A549 (cell line): ENCODE results near the gene CCL25. TPM values are rescaled to one million over a fixed set of nuclear protein-coding genes. Genes with fewer than 3 reads are reported as not detected.

ENCODE experiments used
- ATAC-seq, 2 experiments: fragments of 200-7000 bp in 1 of 2; fragments of >200 bp in 1 of 2; cut with Nextera tagmentation in 1 of 2; cut with Tn5 transposase in 1 of 2; 3 replicates each; pipeline versions ENCODE4 v1.8.0 to v1.9.1; 2018 to 2020; ENCODE audit warnings: mild to moderate bottlenecking in 1 of 2, moderate library complexity in 1 of 2
- CTCF ChIA-PET: fragments of 300-600 bp; sonication (Branson Sonifier 250); formaldehyde crosslinking; extraction: SDS; loops from one replicate; lab custom pipeline; 2021; ENCODE audit warnings: antibody characterized with exemption, inconsistent platforms; lab: Yijun Ruan, JAX
- POLR2A ChIA-PET: fragments of 350-600 bp; formaldehyde crosslinking; extraction: SDS; loops from one replicate; lab custom pipeline; 2021; ENCODE audit warnings: antibody characterized with exemption, inconsistent platforms; lab: Yijun Ruan, JAX
- DNase-seq, 2 experiments: peaks; one replicate each; pipeline versions ENCODE4 v3.0.0 to v3.0.0-alpha.2; 2011 to 2016; ENCODE audit warnings: low read depth in 1 of 2, low spot score in 1 of 2
- FAIRE-seq: peaks from 2 replicates; lab custom pipeline; 2011; peaks lifted over from hg19 to GRCh38; lab: Jason Lieb, UNC
- H3K27ac ChIP-seq, 2 experiments: fragments of >200 bp; sonication (Bioruptor Twin); formaldehyde crosslinking; 3 replicates each; pipeline ENCODE4 v1.5.1; 2016 to 2017
- H3K4me1 ChIP-seq: fragments of >200 bp; sonication (Bioruptor Twin); formaldehyde crosslinking; 3 replicates; pipeline ENCODE4 v1.6.1; 2016
- H3K4me2 ChIP-seq: fragments of >200 bp; sonication (Bioruptor Twin); formaldehyde crosslinking; 3 replicates; pipeline ENCODE4 v1.6.1; 2016
- H3K4me3 ChIP-seq: fragments of >200 bp; sonication (Bioruptor Twin); formaldehyde crosslinking; 3 replicates; pipeline ENCODE4 v1.5.1; 2016
- H3K9me3 ChIP-seq: fragments of >200 bp; sonication (Bioruptor Twin); formaldehyde crosslinking; 3 replicates; pipeline ENCODE4 v1.6.1; 2016
- ATOH8 ChIP-seq: fragments of 250-450 bp; sonication (Bioruptor Pico); IDR thresholded peaks from 2 replicates; pipeline ENCODE4 v1.5.0; 2020; ENCODE audit warnings: low read depth, mild to moderate bottlenecking, moderate library complexity
- BHLHE40 ChIP-seq: IDR thresholded peaks from 2 replicates; pipeline ENCODE4 v1.6.1; 2012; ENCODE audit warnings: low read depth, low read length, inconsistent platforms
- CBX2 ChIP-seq: fragments of 200-600 bp; sonication (generic); IDR thresholded peaks from 2 replicates; pipeline ENCODE4 v1.6.1; 2016; ENCODE audit warnings: low read depth, mild to moderate bottlenecking, borderline replicate concordance
- FOSL2 ChIP-seq, 2 experiments: fragments of 450-650 bp in 1 of 2; fragments of >200 bp in 1 of 2; sonication (Bioruptor Twin) in 1 of 2; formaldehyde crosslinking; IDR thresholded peaks; 2 replicates each; pipeline versions ENCODE4 v1.5.0 to v1.6.1; 2016 to 2020; ENCODE audit warnings: mild to moderate bottlenecking in 1 of 2, moderate library complexity in 1 of 2
- HES2 ChIP-seq: fragments of >200 bp; sonication (Bioruptor Twin); formaldehyde crosslinking; IDR thresholded peaks from 2 replicates; pipeline ENCODE4 v1.6.1; 2016
- NR3C1 ChIP-seq: fragments of >200 bp; sonication (Bioruptor Twin); formaldehyde crosslinking; IDR thresholded peaks from 3 replicates; pipeline ENCODE4 v1.6.1; 2017
- PHF8 ChIP-seq: fragments of 200-600 bp; sonication (generic); IDR thresholded peaks from 2 replicates; pipeline ENCODE4 v1.6.1; 2016; ENCODE audit warnings: low read depth, mild to moderate bottlenecking, antibody characterized with exemption, moderate library complexity, borderline replicate concordance
- POLR2A ChIP-seq: IDR thresholded peaks from 2 replicates; pipeline ENCODE4 v1.6.1; 2012; ENCODE audit warnings: mild to moderate bottlenecking, low read length
- RCOR1 ChIP-seq: fragments of 150-350 bp; IDR thresholded peaks from 2 replicates; pipeline ENCODE4 v1.6.1; 2014; ENCODE audit warnings: antibody characterized with exemption, low read length, low read depth
- SREBF2 ChIP-seq: fragments of 450-650 bp; IDR thresholded peaks from 2 replicates; pipeline ENCODE4 v1.6.1; 2014; ENCODE audit warnings: mild to moderate bottlenecking, moderate library complexity
- TP53 ChIP-seq: fragments of 250-450 bp; sonication (Bioruptor Pico); IDR thresholded peaks from 2 replicates; pipeline ENCODE4 v1.5.0; 2021; ENCODE audit warnings: mild to moderate bottlenecking, moderate library complexity
- USF2 ChIP-seq: fragments of 450-650 bp; IDR thresholded peaks from 2 replicates; pipeline ENCODE4 v1.6.1; 2014; ENCODE audit warnings: antibody characterized with exemption
- ZNF302 ChIP-seq: fragments of 250-450 bp; sonication (Bioruptor Pico); IDR thresholded peaks from 2 replicates; pipeline ENCODE4 v1.9.0; 2021; ENCODE audit warnings: inconsistent platforms, mild to moderate bottlenecking, moderate library complexity
- WGBS: methylation state at CpG from one replicate; pipeline ENCODE4 v1.1.6; 2017; ENCODE audit errors: missing lambda C conversion rate; 5-methylcytosine and 5-hydroxymethylcytosine counted together
- polyA plus RNA-seq, 4 experiments: library from polyadenylated mRNA; depleted of rRNA in 3 of 4; stranded (reverse); fragments of >200 nt; fragmentation: RNase III in 1 of 4; extraction: RNeasy Plus Mini Kit Qiagen cat#74134 plus additional on column Dnase treatment in 1 of 4; gene quantifications; 2 replicates in 3 of 4; 3 replicates in 1 of 4; pipeline ENCODE4 v1.2.3, GENCODE V29; 2011 to 2017

The CCL25 gene
- polyA plus RNA-seq, 2 of the 4 experiments (the other 2 are of a cell fraction) = not detected

GRCh38 chr19:8086849-8087248 lies 34.3 kb downstream of the CCL25 start:
- DNase-seq = no peak
- no peak for FAIRE-seq
- CTCF ChIA-PET = no interaction called here
- 87% methylated on average over 7 of the region's 13 CpGs for WGBS
- H3K27ac ChIP-seq = no peak overlapping the region
- no peak overlapping the region for H3K4me3 ChIP-seq
- no peak for ATAC-seq
- POLR2A ChIA-PET = no interaction called here
- no peak overlapping the region; the same call in 2 of the 3 replicates for H3K4me2 ChIP-seq
- peaks cover 7% of the 10 kb centered on the region; the same call in 1 of the 3 replicates for H3K4me1 ChIP-seq
- no peaks in the 10 kb centered on the region for H3K9me3 ChIP-seq
- TF ChIP-seq PHF8 (no peak), FOSL2 (IDR thresholded peaks at IDR 0.05) (no peak), FOSL2 (CRISPR knock-in tag; IDR thresholded peaks at IDR 0.05) (peak; percentile 26; the same call in 1 of the 2 replicates)

DNA sequence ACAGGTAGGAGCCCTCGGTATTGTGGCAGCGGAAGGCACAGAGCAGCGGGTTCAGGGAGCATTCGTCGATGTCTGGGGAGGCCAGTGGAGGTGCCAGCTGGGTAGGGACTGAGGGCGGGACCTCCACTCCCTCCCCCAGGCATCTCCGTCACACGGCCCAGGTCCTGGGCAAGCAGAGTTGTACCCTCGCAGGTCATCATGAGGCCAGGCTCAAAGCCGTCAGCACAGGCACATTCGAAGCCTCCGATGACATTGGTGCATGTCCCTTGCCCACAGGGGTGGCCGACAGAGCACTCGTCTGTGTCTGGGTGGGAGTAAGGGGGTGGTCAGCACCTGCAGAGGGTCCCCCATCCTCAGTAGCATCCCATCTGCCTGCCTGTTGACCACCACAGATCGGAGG lies 35.3 kb downstream of the CCL25 start:
- no peak for FAIRE-seq
- ChIA-PET CTCF (no interaction called here), POLR2A (no interaction called here)
- no peak for ATAC-seq
- DNase-seq = no peak
- Histone ChIP-seq H3K4me1 (peaks cover 7% of the 10 kb centered on the region; the same call in 1 of the 3 replicates), H3K9me3 (no peaks in the 10 kb centered on the region), H3K27ac (no peak overlapping the region), H3K4me2 (no peak overlapping the region), H3K4me3 (no peak overlapping the region)
- TF ChIP-seq SREBF2 = no peak
- TF ChIP-seq PHF8 = no peak
- TF ChIP-seq HES2 = no peak
- no peak for TF ChIP-seq RCOR1
- TF ChIP-seq NR3C1 = no peak
- TF ChIP-seq ZNF302 (CRISPR knock-in tag) = no peak
- no peak for TF ChIP-seq CBX2
- TF ChIP-seq POLR2A = no peak
- WGBS = 72% methylated on average over 7 of the region's 15 CpGs

- peak; percentile 63 to 69; a peak in 5 of 6 replicates for ATAC-seq
- peak in 1 of 2 experiments; percentile 24 for DNase-seq
- H3K9me3 ChIP-seq = no peaks in the 10 kb centered on the region
- no peak for FAIRE-seq
- ChIA-PET POLR2A (no interaction called here), CTCF (no interaction called here)
- no peak overlapping the region for H3K4me2 ChIP-seq
- H3K27ac ChIP-seq = no peak overlapping the region
- no peak overlapping the region for H3K4me3 ChIP-seq
- TF ChIP-seq CBX2 (no peak), BHLHE40 (no peak), TP53 (CRISPR knock-in tag) (no peak)
- WGBS = 60% methylated on average over 8 of the region's 8 CpGs
- peaks cover 7% of the 10 kb centered on the region; the same call in 1 of the 3 replicates for H3K4me1 ChIP-seq
Observed at GRCh38 chr19:8088752-8089663, 36.4 kb downstream of the CCL25 start.

GRCh38 chr19:8089664-8090601 lies 37.4 kb downstream of the CCL25 start:
- FAIRE-seq = no peak

More at GRCh38 chr19:8089664-8090601, 37.4 kb downstream of the CCL25 start:
- Histone ChIP-seq H3K9me3 (no peaks in the 10 kb centered on the region; the same call in 2 of the 3 replicates), H3K4me3 (no peak overlapping the region), H3K4me2 (no peak overlapping the region), H3K4me1 (peaks cover 7% of the 10 kb centered on the region; the same call in 1 of the 3 replicates), H3K27ac (no peak overlapping the region)
- ChIA-PET CTCF (no interaction called here), POLR2A (no interaction called here)
- ATAC-seq (peak in 1 of 2 experiments; percentile 56; a peak in 2 of 6 replicates), DNase-seq (no peak)
- TF ChIP-seq ATOH8 (CRISPR knock-in tag) (no peak), USF2 (peak; percentile 48; the same call in 1 of the 2 replicates)
- 67% methylated on average over 10 of the region's 19 CpGs for WGBS
